Embryonic facial prominence (tissue), 1 donor: ENCODE data around the gene SKIL.

ENCODE experiments used
- DNase-seq: peaks from one replicate; pipeline ENCODE4 v3.0.0-alpha.2; 2016; ENCODE audit errors: extremely low spot score

SKIL gene

GRCh38 chr3:170350515-170351413 lies 6.8 kb upstream of the SKIL start:
- DNase-seq, result no peak

GRCh38 chr3:170352936-170353335 lies 4.6 kb upstream of the SKIL start:
- no peak for DNase-seq

GRCh38 chr3:170353485-170353884 lies 4.0 kb upstream of the SKIL start:
- no peak for DNase-seq

- no peak for DNase-seq
These were observed 2.8 kb upstream of the SKIL start for GRCh38 chr3:170354760-170355159.

GRCh38 chr3:170355738-170356595 lies 1.5 kb upstream of the SKIL start:
- peak; percentile 74 for DNase-seq

GRCh38 chr3:170356596-170357175 lies 829 bp upstream of the SKIL start:
- DNase-seq, result no peak

- peak; percentile 31 for DNase-seq
These were observed 811 bp downstream of the SKIL start for GRCh38 chr3:170358042-170359010.

GRCh38 chr3:170359178-170359704 lies 1.7 kb downstream of the SKIL start:
- DNase-seq, result no peak

- DNase-seq, result no peak
These were observed 3.0 kb downstream of the SKIL start for GRCh38 chr3:170360466-170360865.

GRCh38 chr3:170360916-170361315 lies 3.4 kb downstream of the SKIL start:
- DNase-seq, result no peak

- DNase-seq, result no peak
These were observed 4.2 kb downstream of the SKIL start for GRCh38 chr3:170361711-170362110.

- no peak for DNase-seq
These were observed 6.0 kb downstream of the SKIL start for GRCh38 chr3:170363471-170363994.

- DNase-seq, result no peak
These were observed 7.5 kb downstream of the SKIL start for GRCh38 chr3:170364965-170365364.

GRCh38 chr3:170367797-170368196 lies 10.3 kb downstream of the SKIL start:
- no peak for DNase-seq

- DNase-seq, result no peak
These were observed 11.4 kb downstream of the SKIL start for GRCh38 chr3:170368921-170369320.

GRCh38 chr3:170372190-170372879 lies 14.8 kb downstream of the SKIL start:
- DNase-seq, result no peak

- no peak for DNase-seq
These were observed 26.1 kb downstream of the SKIL start for GRCh38 chr3:170383567-170383966.

GRCh38 chr3:170386468-170386867 lies 29.0 kb downstream of the SKIL start:
- DNase-seq, result no peak

- no peak for DNase-seq
These were observed 30.4 kb downstream of the SKIL start for GRCh38 chr3:170387950-170388349.

GRCh38 chr3:170391108-170391507 lies 33.6 kb downstream of the SKIL start:
- DNase-seq, result no peak
